GM12878 (cell line): ENCODE data around the gene SORL1. TPM values are rescaled to one million over a fixed set of nuclear protein-coding genes. Genes with fewer than 3 reads are reported as not detected.

Source experiments
- ATF3 ChIP-seq: IDR thresholded peaks from 2 replicates; pipeline ENCODE4 v1.6.1; 2011; ENCODE audit warnings: low read depth, mild to moderate bottlenecking, low read length, moderate library complexity, borderline replicate concordance; ENCODE audit errors: extremely low read depth
- CBX5 ChIP-seq: sonication (generic); IDR thresholded peaks from 2 replicates; pipeline ENCODE4 v1.6.1; 2016; ENCODE audit warnings: low read depth, moderate library complexity, mild to moderate bottlenecking, inconsistent platforms
- CREM ChIP-seq: IDR thresholded peaks from 2 replicates; pipeline ENCODE4 v1.6.1; 2014; ENCODE audit warnings: antibody characterized with exemption, low read depth
- EED ChIP-seq: sonication (generic); IDR thresholded peaks from 2 replicates; pipeline ENCODE4 v1.6.1; 2016; ENCODE audit warnings: antibody characterized with exemption, low read depth
- EGR1 ChIP-seq, 2 experiments: IDR thresholded peaks; 1 replicate in 1 of 2; 2 replicates in 1 of 2; pipeline ENCODE4 v1.6.1; 2011 to 2012; ENCODE audit warnings: low read depth in 2 of 2, low read length in 2 of 2, borderline replicate concordance in 1 of 2, mild to moderate bottlenecking in 1 of 2, moderate library complexity in 1 of 2
- ESRRA ChIP-seq: IDR thresholded peaks from 2 replicates; pipeline ENCODE4 v1.6.1; 2012; ENCODE audit warnings: mild to moderate bottlenecking, low read length, improper control_type of control experiment
- FOXK2 ChIP-seq: fragments of 450-650 bp; IDR thresholded peaks from 2 replicates; pipeline ENCODE4 v1.6.1; 2017; ENCODE audit warnings: mild to moderate bottlenecking, moderate library complexity
- IRF4 ChIP-seq: IDR thresholded peaks from 2 replicates; pipeline ENCODE4 v1.6.1; 2011; ENCODE audit warnings: low read depth, low read length
- JUND ChIP-seq: IDR thresholded peaks from 2 replicates; pipeline ENCODE4 v1.6.1; 2012; ENCODE audit warnings: low read depth, mild to moderate bottlenecking, low read length, improper control_type of control experiment, moderate library complexity
- MYC ChIP-seq: IDR thresholded peaks from 2 replicates; pipeline ENCODE4 v1.6.1; 2011; ENCODE audit warnings: mild to moderate bottlenecking, low read length, moderate library complexity, inconsistent platforms; ENCODE audit not compliant: insufficient read depth, insufficient replicate concordance, insufficient read length, severe bottlenecking
- NR2F1 ChIP-seq: fragments of 450-650 bp; conservative IDR thresholded peaks from 2 replicates; pipeline ENCODE4 v1.6.1; 2017; ENCODE audit warnings: mild to moderate bottlenecking
- PAX5 ChIP-seq: IDR thresholded peaks from 2 replicates; pipeline ENCODE4 v1.6.1; 2011; ENCODE audit warnings: low read depth, low read length, borderline replicate concordance
- REST ChIP-seq: IDR thresholded peaks from 2 replicates; pipeline ENCODE4 v1.6.1; 2012; ENCODE audit warnings: mild to moderate bottlenecking, low read depth, low read length
- USF1 ChIP-seq: IDR thresholded peaks from 2 replicates; pipeline ENCODE4 v1.6.1; 2011; ENCODE audit warnings: borderline replicate concordance, low read depth, mild to moderate bottlenecking, moderate library complexity, mixed read lengths, low read length; ENCODE audit not compliant: insufficient read depth; ENCODE audit errors: extremely low read length
- ZBED1 ChIP-seq: IDR thresholded peaks from 2 replicates; pipeline ENCODE4 v1.6.1; 2016; ENCODE audit warnings: borderline replicate concordance
- ZBTB11 ChIP-seq: fragments of 450-650 bp; formaldehyde crosslinking; IDR thresholded peaks from 2 replicates; pipeline ENCODE4 v1.5.0; 2022; ENCODE audit warnings: mild to moderate bottlenecking, missing genetic modification characterization
- polyA plus RNA-seq, 11 experiments: library from polyadenylated mRNA; depleted of rRNA in 4 of 11; unstranded in 6 of 11; stranded (reverse) in 5 of 11; fragments of >200 nt; fragmentation: Nextera tagmentation in 4 of 11; fragmentation: Illumina TruSeq in 1 of 11; extraction: Ambion mirVana in 4 of 11; extraction: Trizol in 1 of 11; gene quantifications; 1 replicate in 1 of 11; 2 replicates in 10 of 11; pipeline versions ENCODE4 v1.2.1 to v1.2.3, GENCODE V29; 2011 to 2016; ENCODE audit warnings: inconsistent platforms in 2 of 11, missing spikeins in 2 of 11, low read depth in 1 of 11
- total RNA-seq, 4 experiments: library from RNA; depleted of rRNA in 3 of 4; stranded (reverse); fragments of >200 nt in 3 of 4; fragmentation: Illumina TruSeq in 1 of 4; extraction: Trizol in 1 of 4; gene quantifications; 2 replicates each; pipeline versions ENCODE4 v1.2.1 to v1.2.3, GENCODE V29; 2013 to 2021
- TF ChIP-seq, protein P1 (sequence below): IDR thresholded peaks from 2 replicates; pipeline ENCODE4 v1.6.1; 2012; ENCODE audit warnings: low read depth, low read length, improper control_type of control experiment

The SORL1 gene
- total and polyA plus RNA-seq, 10 of the 15 experiments (the other 5 are each of a cell fraction or from before 2014, with no cell fraction given), result 20.2 to 107 (median 59.9) TPM

- TF ChIP-seq ZBTB11 (CRISPR knock-in tag) (no peak), REST (no peak), ZBED1 (no peak), EGR1 (IDR thresholded peaks at IDR 0.05; ENCODE audit: borderline replicate concordance in 1 of 2, low read depth in 2 of 2, low read length in 2 of 2) (no peak), JUND (0 out of 2 replicates have a peak, but pooled peaks have one; percentile 48), CBX5 (0 out of 2 replicates have a peak, but pooled peaks have one; percentile 44), CREM (peak; percentile 70), IRF4 (no peak), EED (peak; percentile 81), ESRRA (no peak), NR2F1 (no peak), FOXK2 (no peak), PAX5 (peak; percentile 78; the same call in 1 of the 2 replicates), MYC (no peak), ATF3 (no peak), USF1 (no peak)
- TF ChIP-seq, protein P1, sequence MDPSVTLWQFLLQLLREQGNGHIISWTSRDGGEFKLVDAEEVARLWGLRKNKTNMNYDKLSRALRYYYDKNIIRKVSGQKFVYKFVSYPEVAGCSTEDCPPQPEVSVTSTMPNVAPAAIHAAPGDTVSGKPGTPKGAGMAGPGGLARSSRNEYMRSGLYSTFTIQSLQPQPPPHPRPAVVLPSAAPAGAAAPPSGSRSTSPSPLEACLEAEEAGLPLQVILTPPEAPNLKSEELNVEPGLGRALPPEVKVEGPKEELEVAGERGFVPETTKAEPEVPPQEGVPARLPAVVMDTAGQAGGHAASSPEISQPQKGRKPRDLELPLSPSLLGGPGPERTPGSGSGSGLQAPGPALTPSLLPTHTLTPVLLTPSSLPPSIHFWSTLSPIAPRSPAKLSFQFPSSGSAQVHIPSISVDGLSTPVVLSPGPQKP, result no peak
Observed at GRCh38 chr11:121557348-121557747, 105.2 kb downstream of the SORL1 start (continued).
